Keratinocyte (primary cell): ENCODE results near the gene MTUS2. TPM values are rescaled to one million over a fixed set of nuclear protein-coding genes. Genes with fewer than 3 reads are reported as not detected.

Experiments used
- DNase-seq: peaks from one replicate; pipeline ENCODE4 v3.0.0-alpha.2; 2011; ENCODE audit warnings: low read depth, missing footprints, low spot score
- FAIRE-seq: peaks from 2 replicates; lab custom pipeline; 2011; peaks lifted over from hg19 to GRCh38; lab: Jason Lieb, UNC
- H2AFZ ChIP-seq: 2 replicates; pipeline ENCODE4 v1.6.0; 2012; ENCODE audit warnings: low read length, control low read depth, inconsistent platforms; ENCODE audit not compliant: control insufficient read depth
- H3K27ac ChIP-seq: 2 replicates; pipeline ENCODE4 v1.5.1; 2011; ENCODE audit warnings: low read length; ENCODE audit not compliant: control insufficient read depth, insufficient read depth
- H3K27me3 ChIP-seq: 3 replicates; pipeline ENCODE4 v1.6.0; 2011; ENCODE audit warnings: low read length; ENCODE audit not compliant: control insufficient read depth, insufficient read depth; ENCODE audit errors: extremely low read depth
- H3K36me3 ChIP-seq, 2 experiments: 2 replicates in 1 of 2; 3 replicates in 1 of 2; pipeline ENCODE4 v1.5.1; 2011; ENCODE audit warnings: low read length in 2 of 2, mild to moderate bottlenecking in 1 of 2; ENCODE audit not compliant: control insufficient read depth in 2 of 2, insufficient read depth in 2 of 2; ENCODE audit errors: extremely low read depth in 1 of 2
- H3K4me1 ChIP-seq: 3 replicates; pipeline ENCODE4 v1.5.1; 2011; ENCODE audit warnings: low read length; ENCODE audit not compliant: control insufficient read depth, insufficient read depth; ENCODE audit errors: extremely low read depth
- H3K4me2 ChIP-seq: 3 replicates; pipeline ENCODE4 v1.6.0; 2011; ENCODE audit warnings: low read depth, low read length; ENCODE audit not compliant: control insufficient read depth, insufficient read depth; ENCODE audit errors: extremely low read depth
- H3K4me3 ChIP-seq, 3 experiments: fragments of 200-600 bp in 1 of 3; sonication (generic) in 1 of 3; 2 replicates in 2 of 3; 3 replicates in 1 of 3; pipeline ENCODE4 v1.5.1; 2011 to 2016; ENCODE audit warnings: low read length in 3 of 3, mild to moderate bottlenecking in 3 of 3, control low read depth in 2 of 3, inconsistent platforms in 1 of 3, low read depth in 1 of 3, mixed read lengths in 1 of 3, mixed run types in 1 of 3, moderate library complexity in 1 of 3; ENCODE audit not compliant: control insufficient read depth in 2 of 3, insufficient read depth in 2 of 3; ENCODE audit errors: extremely low read depth in 1 of 3
- H3K79me2 ChIP-seq: 2 replicates; pipeline ENCODE4 v1.6.0; 2012; ENCODE audit warnings: low read length; ENCODE audit not compliant: control insufficient read depth, insufficient read depth
- H3K9ac ChIP-seq: 3 replicates; pipeline ENCODE4 v1.6.0; 2011; ENCODE audit warnings: low read length; ENCODE audit not compliant: control insufficient read depth, insufficient read depth; ENCODE audit errors: extremely low read depth
- H3K9me1 ChIP-seq: 3 replicates; pipeline ENCODE4 v1.6.0; 2011; ENCODE audit warnings: low read length; ENCODE audit not compliant: control insufficient read depth, insufficient read depth; ENCODE audit errors: extremely low read depth
- H3K9me3 ChIP-seq: 2 replicates; pipeline ENCODE4 v1.5.1; 2012; ENCODE audit warnings: low read depth, low read length; ENCODE audit not compliant: control insufficient read depth
- H4K20me1 ChIP-seq: 3 replicates; pipeline ENCODE4 v1.6.0; 2011; ENCODE audit warnings: low read length; ENCODE audit not compliant: control insufficient read depth, insufficient read depth; ENCODE audit errors: extremely low read depth
- CTCF ChIP-seq, 3 experiments: IDR thresholded peaks in 1 of 3; conservative IDR thresholded peaks in 1 of 3; optimal IDR thresholded peaks in 1 of 3; 2 replicates in 2 of 3; 3 replicates in 1 of 3; pipeline versions ENCODE3 to v1.5.1; 2011; ENCODE audit warnings: low read length in 3 of 3, mild to moderate bottlenecking in 3 of 3, moderate library complexity in 2 of 3, control low read depth in 1 of 3, inconsistent platforms in 1 of 3; ENCODE audit not compliant: insufficient read depth in 2 of 3; ENCODE audit errors: extremely low read depth in 1 of 3
- EZH2 ChIP-seq: IDR thresholded peaks from one replicate; pipeline ENCODE4 v1.6.1; 2012; ENCODE audit warnings: inconsistent platforms, mild to moderate bottlenecking, low read length, moderate library complexity
- dilution Hi-C: fragments of 300-500 bp; cut with MboI; formaldehyde crosslinking; loops from one replicate; pipeline ENCODE4 v1.7.0; 2020; ENCODE audit warnings: low sequenced_read_pairs; ENCODE audit not compliant: extremely low pct_ligation_motif_present
- polyA plus RNA-seq, 5 experiments: library from polyadenylated mRNA; depleted of rRNA in 3 of 5; stranded (reverse) in 3 of 5; stranded (forward) in 1 of 5; unstranded in 1 of 5; fragments of >200 nt; gene quantifications; 1 replicate in 1 of 5; 2 replicates in 3 of 5; 3 replicates in 1 of 5; pipeline versions ENCODE4 v1.2.1 to v1.2.3, GENCODE V29; 2011 to 2012; ENCODE audit warnings: missing spikeins in 2 of 5, low read depth in 1 of 5, low replicate concordance in 1 of 5

The MTUS2 gene
- polyA plus RNA-seq, 1 donor (not counting 4 experiments of a cell fraction or from before 2014, with no cell fraction given) = 0.17 TPM

- Histone ChIP-seq H4K20me1 (no peaks in the 10 kb centered on the region), H3K4me2 (no peak overlapping the region), H3K27me3 (no peaks in the 10 kb centered on the region), H3K9ac (no peak overlapping the region), H3K36me3 (no peaks in the 10 kb centered on the region), H3K4me3 (no peak overlapping the region), H3K79me2 (no peaks in the 10 kb centered on the region), H3K4me1 (no peaks in the 10 kb centered on the region), H3K9me3 (no peaks in the 10 kb centered on the region), H3K9me1 (no peaks in the 10 kb centered on the region), H3K27ac (no peak overlapping the region), H2AFZ (no peak overlapping the region)
- no peak for TF ChIP-seq EZH2
- TF ChIP-seq CTCF (optimal IDR thresholded peaks at IDR 0.05 in 1 of 3, IDR thresholded peaks at IDR 0.05 in 1 of 3, conservative IDR thresholded peaks at IDR 0.05 in 1 of 3; ENCODE audit: extremely low read depth in 1 of 3, insufficient read depth in 2 of 3, low read length in 3 of 3) = no peak
- DNase-seq (no peak), FAIRE-seq (no peak)
- dilution Hi-C loops = no loop called here
Measured at GRCh38 chr13:28955264-28955966, 135.3 kb downstream of the MTUS2 start.

GRCh38 chr13:28958018-28958417, 137.9 kb downstream of the MTUS2 start:
- H3K4me2 ChIP-seq = no peak overlapping the region
- dilution Hi-C loops = no loop called here
- H2AFZ ChIP-seq = no peak overlapping the region
- H3K9me1 ChIP-seq = no peaks in the 10 kb centered on the region
- no peak overlapping the region for H3K27ac ChIP-seq
- H3K9me3 ChIP-seq = no peaks in the 10 kb centered on the region
- FAIRE-seq = no peak
- H3K4me3 ChIP-seq = no peak overlapping the region
- no peaks in the 10 kb centered on the region for H3K36me3 ChIP-seq
- H4K20me1 ChIP-seq = no peaks in the 10 kb centered on the region
- H3K27me3 ChIP-seq = no peaks in the 10 kb centered on the region
- no peak for TF ChIP-seq EZH2
- no peak for TF ChIP-seq CTCF (optimal IDR thresholded peaks at IDR 0.05 in 1 of 3, IDR thresholded peaks at IDR 0.05 in 1 of 3, conservative IDR thresholded peaks at IDR 0.05 in 1 of 3; ENCODE audit: extremely low read depth in 1 of 3, insufficient read depth in 2 of 3, low read length in 3 of 3)
- H3K4me1 ChIP-seq = no peaks in the 10 kb centered on the region
- no peak for DNase-seq
- H3K79me2 ChIP-seq = no peaks in the 10 kb centered on the region
- no peak overlapping the region for H3K9ac ChIP-seq
